Brain microvascular endothelial cell (primary cell): ENCODE data around the gene OR6N1.

Experiments
- DNase-seq: peaks from one replicate; pipeline ENCODE4 v3.0.0-alpha.2; 2020
- H3K27ac ChIP-seq: fragments of 250-450 bp; sonication (Bioruptor Pico); 2 replicates; pipeline ENCODE4 v1.5.1; 2020; ENCODE audit warnings: mild to moderate bottlenecking, moderate library complexity
- H3K27me3 ChIP-seq: fragments of 250-450 bp; sonication (Bioruptor Pico); replicated peaks from 2 replicates; pipeline ENCODE4 v1.5.1; 2020; ENCODE audit warnings: mild to moderate bottlenecking
- H3K36me3 ChIP-seq: fragments of 250-450 bp; sonication (Bioruptor Pico); replicated peaks from 2 replicates; pipeline ENCODE4 v1.5.1; 2020; ENCODE audit warnings: mild to moderate bottlenecking
- H3K4me3 ChIP-seq: 2 replicates; pipeline ENCODE4 v1.5.1; 2011; ENCODE audit warnings: low read depth, mild to moderate bottlenecking, control low read depth, low read length, moderate library complexity
- in situ Hi-C: cut with HindIII; loops from 2 replicates; pipeline ENCODE4 v1.10.0; 2017; ENCODE audit warnings: low sequenced_read_pairs, low pct_ligation_motif_present
- TF ChIP-seq, protein P1 (sequence below): IDR thresholded peaks from 2 replicates; pipeline ENCODE4 v1.5.1; 2011; ENCODE audit warnings: low read depth, mild to moderate bottlenecking, moderate library complexity, low read length, control low read depth, inconsistent platforms; ENCODE audit errors: missing control alignments

OR6N1 gene, protein sequence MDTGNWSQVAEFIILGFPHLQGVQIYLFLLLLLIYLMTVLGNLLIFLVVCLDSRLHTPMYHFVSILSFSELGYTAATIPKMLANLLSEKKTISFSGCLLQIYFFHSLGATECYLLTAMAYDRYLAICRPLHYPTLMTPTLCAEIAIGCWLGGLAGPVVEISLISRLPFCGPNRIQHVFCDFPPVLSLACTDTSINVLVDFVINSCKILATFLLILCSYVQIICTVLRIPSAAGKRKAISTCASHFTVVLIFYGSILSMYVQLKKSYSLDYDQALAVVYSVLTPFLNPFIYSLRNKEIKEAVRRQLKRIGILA

GRCh38 chr1:158771950-158772866, at the start of gene OR6N1:
Gene OR6N1 (minus strand): TSS chr1:158772195. CDS start chr1:158766682, 5,513 bp downstream.
- Histone ChIP-seq H3K27ac (no peak within 1 kb of the TSS), H3K27me3 (no peaks in the 10 kb centered on the region), H3K36me3 (no peaks in the 10 kb centered on the region), H3K4me3 (no peak within 1 kb of the TSS)
- no peak for DNase-seq
- in situ Hi-C loops, result no loop called here
- TF ChIP-seq, protein P1, sequence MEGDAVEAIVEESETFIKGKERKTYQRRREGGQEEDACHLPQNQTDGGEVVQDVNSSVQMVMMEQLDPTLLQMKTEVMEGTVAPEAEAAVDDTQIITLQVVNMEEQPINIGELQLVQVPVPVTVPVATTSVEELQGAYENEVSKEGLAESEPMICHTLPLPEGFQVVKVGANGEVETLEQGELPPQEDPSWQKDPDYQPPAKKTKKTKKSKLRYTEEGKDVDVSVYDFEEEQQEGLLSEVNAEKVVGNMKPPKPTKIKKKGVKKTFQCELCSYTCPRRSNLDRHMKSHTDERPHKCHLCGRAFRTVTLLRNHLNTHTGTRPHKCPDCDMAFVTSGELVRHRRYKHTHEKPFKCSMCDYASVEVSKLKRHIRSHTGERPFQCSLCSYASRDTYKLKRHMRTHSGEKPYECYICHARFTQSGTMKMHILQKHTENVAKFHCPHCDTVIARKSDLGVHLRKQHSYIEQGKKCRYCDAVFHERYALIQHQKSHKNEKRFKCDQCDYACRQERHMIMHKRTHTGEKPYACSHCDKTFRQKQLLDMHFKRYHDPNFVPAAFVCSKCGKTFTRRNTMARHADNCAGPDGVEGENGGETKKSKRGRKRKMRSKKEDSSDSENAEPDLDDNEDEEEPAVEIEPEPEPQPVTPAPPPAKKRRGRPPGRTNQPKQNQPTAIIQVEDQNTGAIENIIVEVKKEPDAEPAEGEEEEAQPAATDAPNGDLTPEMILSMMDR, result no peak

DNA sequence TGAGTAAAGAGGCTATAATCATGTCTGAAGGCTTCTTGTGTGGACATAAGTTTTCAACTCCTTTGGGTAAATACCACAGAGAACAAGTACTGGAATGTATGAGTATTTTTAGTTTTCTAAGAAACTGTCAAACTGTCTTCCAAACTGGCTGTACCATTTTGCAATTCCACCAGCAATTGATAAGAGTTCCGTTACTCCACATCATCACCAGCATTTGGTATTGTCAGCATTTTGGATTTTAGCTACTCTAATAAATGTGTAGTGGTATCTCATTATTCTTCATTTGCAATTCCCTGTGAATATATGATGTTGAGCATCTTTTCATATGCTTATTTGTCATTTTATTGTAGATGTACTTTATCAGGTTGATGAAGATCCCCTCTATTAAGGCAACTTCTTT, 49.7 kb upstream of the OR6N1 start:
- no peak for DNase-seq
- Histone ChIP-seq H3K4me3 (no peak overlapping the region), H3K36me3 (no peaks in the 10 kb centered on the region), H3K27ac (no peak overlapping the region), H3K27me3 (no peaks in the 10 kb centered on the region)
- in situ Hi-C loops, result no loop called here
- TF ChIP-seq, protein P1, result no peak

- in situ Hi-C loops, result no loop called here
- Histone ChIP-seq H3K27ac (peak overlapping the region; percentile 6), H3K27me3 (no peaks in the 10 kb centered on the region), H3K36me3 (no peaks in the 10 kb centered on the region), H3K4me3 (no peak overlapping the region)
- peak; percentile 26 for DNase-seq
- TF ChIP-seq, protein P1, result no peak
These were observed 47.8 kb upstream of the OR6N1 start for GRCh38 chr1:158819461-158820443.

DNA sequence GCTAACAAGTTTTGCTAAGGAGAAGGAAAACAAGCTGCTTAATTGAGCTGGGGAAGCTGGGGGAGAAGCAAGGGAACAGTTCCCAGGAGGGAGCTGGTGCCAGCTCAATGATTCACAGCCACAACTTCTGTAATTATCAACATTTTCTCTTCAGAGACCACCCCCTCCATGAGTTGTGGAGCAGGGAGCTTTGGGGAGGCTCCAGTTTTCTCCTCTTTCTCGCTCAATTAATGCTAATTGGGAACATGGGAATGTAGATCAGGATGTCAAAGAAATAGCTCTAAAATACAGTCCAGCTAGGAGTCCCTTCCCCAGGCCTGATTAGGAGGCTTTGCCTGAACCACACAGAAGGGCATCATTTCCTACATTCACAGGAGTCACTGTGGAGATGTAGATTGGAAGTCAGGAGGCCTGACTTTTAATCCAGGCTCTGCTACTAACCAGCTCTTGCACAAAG, 47.0 kb upstream of the OR6N1 start:
- Histone ChIP-seq H3K4me3 (no peak overlapping the region), H3K36me3 (no peaks in the 10 kb centered on the region), H3K27ac (peak overlapping the region; percentile 6), H3K27me3 (no peaks in the 10 kb centered on the region)
- TF ChIP-seq, protein P1, result no peak
- DNase-seq, result no peak
- in situ Hi-C loops, result no loop called here

GRCh38 chr1:158818560-158818959, 46.6 kb upstream of the OR6N1 start:
- Histone ChIP-seq H3K27ac (no peak overlapping the region), H3K36me3 (no peaks in the 10 kb centered on the region), H3K27me3 (no peaks in the 10 kb centered on the region), H3K4me3 (no peak overlapping the region)
- TF ChIP-seq, protein P1, result no peak
- in situ Hi-C loops, result no loop called here
- no peak for DNase-seq
